Measurements from ENCODE around the gene FKBP4. TPM values are rescaled to one million over a fixed set of nuclear protein-coding genes. Genes with fewer than 3 reads are reported as not detected.

Gene FKBP4
- total and polyA plus RNA-seq, 9 of the 15 experiments (the other 6 are each of a cell fraction or from before 2014, with no cell fraction given): 16.3 to 154 (median 90.1) TPM

DNA sequence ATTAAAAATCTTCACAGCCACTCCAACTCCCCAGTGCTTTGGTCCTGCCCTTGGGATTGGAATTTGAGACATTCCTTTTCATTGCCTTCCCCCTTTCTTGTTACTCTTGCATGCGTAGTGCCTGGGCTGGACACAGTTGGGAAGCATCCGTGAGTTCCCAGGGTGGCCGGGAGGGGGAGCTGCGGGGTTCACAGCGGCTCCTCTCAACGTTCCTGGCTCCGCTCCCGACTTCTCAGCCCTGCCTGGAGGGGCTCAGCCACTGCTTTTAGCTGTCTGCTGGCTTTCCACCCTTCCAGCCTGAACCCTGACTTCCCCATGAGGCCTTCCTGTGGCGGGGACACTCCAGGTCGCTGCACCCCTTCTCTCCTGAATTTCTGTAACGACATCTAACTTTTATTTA lies 58.9 kb downstream of the FKBP4 start:
- Histone ChIP-seq H4K20me1 (replicated peaks; ENCODE audit: control insufficient read depth, insufficient read depth, low read length) (no peaks in the 10 kb centered on the region), H3K4me2 (ENCODE audit: insufficient read depth, low read length) (no peak overlapping the region), H3K9me1 (ENCODE audit: control insufficient read depth, insufficient read depth, low read length) (no peaks in the 10 kb centered on the region), H3K36me3 (ENCODE audit: control insufficient read depth, insufficient read depth, low read length) (peaks cover 10% of the 10 kb centered on the region; the same call in 1 of the 3 replicates), H3K9ac (ENCODE audit: insufficient read depth in 1 of 2, low read depth in 2 of 2, low read length in 2 of 2) (no peak overlapping the region), H3K79me2 (ENCODE audit: control insufficient read depth, insufficient read depth, low read length) (no peaks in the 10 kb centered on the region), H3K27me3 (ENCODE audit: control insufficient read depth in 2 of 2, insufficient read depth in 2 of 2, low read length in 2 of 2) (no peaks in the 10 kb centered on the region), H3K4me1 (replicated peaks in 1 of 2; ENCODE audit: control insufficient read depth in 2 of 2, insufficient read depth in 2 of 2, low read length in 2 of 2) (peaks cover 2 to 4% of the 10 kb centered on the region in 2 experiments; a peak in 3 of 5 replicates), H3K27ac (ENCODE audit: extremely low read depth, low read depth, low read length) (no peak overlapping the region), H3K4me3 (no peak overlapping the region), H3K9me3 (replicated peaks; ENCODE audit: control insufficient read depth, insufficient read depth, low read depth, low read length) (no peaks in the 10 kb centered on the region), H2AFZ (ENCODE audit: low read depth, low read length) (0 out of 2 replicates have a peak overlapping the region, but pooled peaks have one; percentile 45)
- intact Hi-C loops (cut with micrococcal nuclease): loop anchor here (1.0 kb wide), 1 partner anchor 188 kb away; no protein-coding TSS in a partner anchor
- in situ Hi-C loops (cut with MboI): no loop called here
- ChIA-PET POLR2A (interaction anchor here (0.6 to 1.2 kb wide), 4 partner anchors 11 to 252 kb away, joined by 3 to 6 read pairs (median 4); no protein-coding TSS in a partner anchor), CTCF (ENCODE audit: low intra/inter-chr PET ratio) (interaction anchor here (1.8 kb wide), 1 partner anchor 91 kb away, joined by 7 read pairs; no protein-coding TSS in a partner anchor)
- FAIRE-seq (peak; percentile 83), ATAC-seq (peak; percentile 96), DNase-seq (ENCODE audit: extremely low read depth in 1 of 4, low spot score in 3 of 4) (peak; percentile 76 to 80 (median 78))
- BruUV-seq (replicated peaks): no TSS peak
- 8% methylated on average over 10 of the region's 11 CpGs for WGBS (ENCODE audit: insufficient coverage, low coverage, missing lambda C conversion rate)
- TF ChIP-seq NFIC (IDR thresholded peaks at IDR 0.05) (peak; percentile 58; the same call in 1 of the 2 replicates), RAD21 (CRISPR knock-in tag; conservative IDR thresholded peaks at IDR 0.05 in 1 of 2, IDR thresholded peaks at IDR 0.05 in 1 of 2) (peak in 1 of 2 experiments; percentile 46; a peak in 2 of 4 replicates), FUS (optimal IDR thresholded peaks at IDR 0.05; ENCODE audit: low read depth, low read length) (no peak), GABPB1 (CRISPR knock-in tag; IDR thresholded peaks at IDR 0.05) (no peak), SMC3 (conservative IDR thresholded peaks at IDR 0.05; ENCODE audit: insufficient read depth, low read depth, low read length) (peak; percentile 60), BCLAF1 (IDR thresholded peaks at IDR 0.05; ENCODE audit: borderline replicate concordance in 1 of 2, control insufficient read depth in 1 of 2, low read depth in 2 of 2, low read length in 1 of 2) (no peak), HLTF (IDR thresholded peaks at IDR 0.05) (no peak), SRSF9 (IDR thresholded peaks at IDR 0.05; ENCODE audit: borderline replicate concordance, low read depth, low read length) (no peak)
- TF ChIP-seq, protein P1, sequence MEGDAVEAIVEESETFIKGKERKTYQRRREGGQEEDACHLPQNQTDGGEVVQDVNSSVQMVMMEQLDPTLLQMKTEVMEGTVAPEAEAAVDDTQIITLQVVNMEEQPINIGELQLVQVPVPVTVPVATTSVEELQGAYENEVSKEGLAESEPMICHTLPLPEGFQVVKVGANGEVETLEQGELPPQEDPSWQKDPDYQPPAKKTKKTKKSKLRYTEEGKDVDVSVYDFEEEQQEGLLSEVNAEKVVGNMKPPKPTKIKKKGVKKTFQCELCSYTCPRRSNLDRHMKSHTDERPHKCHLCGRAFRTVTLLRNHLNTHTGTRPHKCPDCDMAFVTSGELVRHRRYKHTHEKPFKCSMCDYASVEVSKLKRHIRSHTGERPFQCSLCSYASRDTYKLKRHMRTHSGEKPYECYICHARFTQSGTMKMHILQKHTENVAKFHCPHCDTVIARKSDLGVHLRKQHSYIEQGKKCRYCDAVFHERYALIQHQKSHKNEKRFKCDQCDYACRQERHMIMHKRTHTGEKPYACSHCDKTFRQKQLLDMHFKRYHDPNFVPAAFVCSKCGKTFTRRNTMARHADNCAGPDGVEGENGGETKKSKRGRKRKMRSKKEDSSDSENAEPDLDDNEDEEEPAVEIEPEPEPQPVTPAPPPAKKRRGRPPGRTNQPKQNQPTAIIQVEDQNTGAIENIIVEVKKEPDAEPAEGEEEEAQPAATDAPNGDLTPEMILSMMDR (IDR thresholded peaks at IDR 0.05 in 2 of 3, conservative IDR thresholded peaks at IDR 0.05 in 1 of 3; ENCODE audit: insufficient read depth in 2 of 3, low read depth in 1 of 3, low read length in 3 of 3): peak; percentile 73 to 79 (median 74)
- TF ChIP-seq, protein P2, sequence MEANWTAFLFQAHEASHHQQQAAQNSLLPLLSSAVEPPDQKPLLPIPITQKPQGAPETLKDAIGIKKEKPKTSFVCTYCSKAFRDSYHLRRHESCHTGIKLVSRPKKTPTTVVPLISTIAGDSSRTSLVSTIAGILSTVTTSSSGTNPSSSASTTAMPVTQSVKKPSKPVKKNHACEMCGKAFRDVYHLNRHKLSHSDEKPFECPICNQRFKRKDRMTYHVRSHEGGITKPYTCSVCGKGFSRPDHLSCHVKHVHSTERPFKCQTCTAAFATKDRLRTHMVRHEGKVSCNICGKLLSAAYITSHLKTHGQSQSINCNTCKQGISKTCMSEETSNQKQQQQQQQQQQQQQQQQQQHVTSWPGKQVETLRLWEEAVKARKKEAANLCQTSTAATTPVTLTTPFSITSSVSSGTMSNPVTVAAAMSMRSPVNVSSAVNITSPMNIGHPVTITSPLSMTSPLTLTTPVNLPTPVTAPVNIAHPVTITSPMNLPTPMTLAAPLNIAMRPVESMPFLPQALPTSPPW (CRISPR knock-in tag; IDR thresholded peaks at IDR 0.05): no peak
